Right atrium auricular region (tissue), 2 donors: ENCODE data around the gene PTPRN2. TPM values are rescaled to one million over a fixed set of nuclear protein-coding genes. Genes with fewer than 3 reads are reported as not detected.

Experiments used
- DNase-seq: peaks from one replicate; pipeline ENCODE4 v3.0.0-alpha.2; 2019; ENCODE audit warnings: low spot score
- H3K27ac ChIP-seq, 2 donors: fragments of 200-600 bp; sonication (generic); 1 replicate in 1 of 2; 2 replicates in 1 of 2; pipeline ENCODE4 v1.5.1; 2016 to 2019
- H3K27me3 ChIP-seq, 2 donors: fragments of 200-600 bp; sonication (generic); one replicate each; pipeline versions ENCODE4 v1.5.1 to v1.6.0; 2017 to 2019
- H3K36me3 ChIP-seq: fragments of 200-600 bp; sonication (generic); one replicate; pipeline ENCODE4 v1.5.1; 2016
- H3K4me1 ChIP-seq, 2 donors: fragments of 200-600 bp; sonication (generic); one replicate each; pipeline versions ENCODE4 v1.5.1 to v1.6.0; 2017 to 2019
- H3K4me3 ChIP-seq, 2 donors: fragments of 200-600 bp; sonication (generic); 1 replicate in 1 of 2; 2 replicates in 1 of 2; pipeline ENCODE4 v1.5.1; 2017 to 2019; ENCODE audit warnings: mild to moderate bottlenecking in 1 of 2, moderate library complexity in 1 of 2
- H3K9me3 ChIP-seq, 2 donors: fragments of 200-600 bp; sonication (generic); one replicate each; pipeline ENCODE4 v1.5.1; 2019
- total RNA-seq, 2 donors: library from RNA; depleted of rRNA; stranded (reverse); fragments of >200 nt; gene quantifications; one replicate each; pipeline ENCODE4 v1.1.0, GENCODE V29; 2016
- TF ChIP-seq, protein P1 (sequence below), 2 donors: fragments of 200-600 bp; sonication (generic); IDR thresholded peaks; one replicate each; pipeline ENCODE4 v1.5.1; 2019; ENCODE audit warnings: antibody characterized with exemption in 2 of 2

Gene PTPRN2
- total RNA-seq, 2 donors from 2014 or later: 2.6 to 2.7 TPM

DNA sequence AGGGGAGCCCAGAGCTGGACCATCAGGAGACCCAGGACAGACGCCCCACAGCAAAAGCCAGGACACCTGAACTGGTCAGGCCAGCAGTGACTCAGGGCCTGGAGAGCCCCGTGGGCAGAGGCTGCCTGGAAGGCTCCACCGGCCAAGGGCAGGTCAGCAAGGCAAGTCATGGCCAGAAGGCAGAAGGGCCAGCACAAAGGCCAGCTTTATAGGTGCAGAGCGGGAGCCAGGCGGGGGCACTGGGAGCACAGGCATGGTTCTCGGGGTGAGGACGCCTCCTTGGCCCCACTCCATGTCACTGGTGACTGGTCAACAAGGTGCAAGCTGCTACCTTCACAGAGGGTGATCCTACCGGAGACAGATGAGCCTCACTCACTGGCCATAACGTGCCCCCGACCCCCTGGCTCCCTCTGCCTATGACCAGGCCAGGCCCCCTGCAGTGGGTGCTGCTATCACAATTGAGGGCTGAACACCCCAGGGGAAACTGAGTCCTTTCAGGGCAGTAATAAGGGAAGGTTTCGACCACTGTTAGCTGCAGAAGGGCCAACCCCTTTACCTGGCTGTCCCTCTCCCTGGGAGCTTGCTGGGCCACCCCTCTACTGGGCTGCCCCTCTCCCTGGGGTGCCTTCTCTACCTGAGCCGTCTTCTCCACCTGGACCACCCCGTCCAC, 317.4 kb downstream of the PTPRN2 start:
- no peaks in the 10 kb centered on the region for H3K36me3 ChIP-seq
- H3K27ac ChIP-seq: no peak overlapping the region
- TF ChIP-seq, protein P1, sequence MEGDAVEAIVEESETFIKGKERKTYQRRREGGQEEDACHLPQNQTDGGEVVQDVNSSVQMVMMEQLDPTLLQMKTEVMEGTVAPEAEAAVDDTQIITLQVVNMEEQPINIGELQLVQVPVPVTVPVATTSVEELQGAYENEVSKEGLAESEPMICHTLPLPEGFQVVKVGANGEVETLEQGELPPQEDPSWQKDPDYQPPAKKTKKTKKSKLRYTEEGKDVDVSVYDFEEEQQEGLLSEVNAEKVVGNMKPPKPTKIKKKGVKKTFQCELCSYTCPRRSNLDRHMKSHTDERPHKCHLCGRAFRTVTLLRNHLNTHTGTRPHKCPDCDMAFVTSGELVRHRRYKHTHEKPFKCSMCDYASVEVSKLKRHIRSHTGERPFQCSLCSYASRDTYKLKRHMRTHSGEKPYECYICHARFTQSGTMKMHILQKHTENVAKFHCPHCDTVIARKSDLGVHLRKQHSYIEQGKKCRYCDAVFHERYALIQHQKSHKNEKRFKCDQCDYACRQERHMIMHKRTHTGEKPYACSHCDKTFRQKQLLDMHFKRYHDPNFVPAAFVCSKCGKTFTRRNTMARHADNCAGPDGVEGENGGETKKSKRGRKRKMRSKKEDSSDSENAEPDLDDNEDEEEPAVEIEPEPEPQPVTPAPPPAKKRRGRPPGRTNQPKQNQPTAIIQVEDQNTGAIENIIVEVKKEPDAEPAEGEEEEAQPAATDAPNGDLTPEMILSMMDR (IDR thresholded peaks at IDR 0.05): no peak
- H3K27me3 ChIP-seq: no peaks in the 10 kb centered on the region
- H3K9me3 ChIP-seq: no peaks in the 10 kb centered on the region
- no peak for DNase-seq
- H3K4me3 ChIP-seq: no peak overlapping the region
- no peaks in the 10 kb centered on the region for H3K4me1 ChIP-seq

DNA sequence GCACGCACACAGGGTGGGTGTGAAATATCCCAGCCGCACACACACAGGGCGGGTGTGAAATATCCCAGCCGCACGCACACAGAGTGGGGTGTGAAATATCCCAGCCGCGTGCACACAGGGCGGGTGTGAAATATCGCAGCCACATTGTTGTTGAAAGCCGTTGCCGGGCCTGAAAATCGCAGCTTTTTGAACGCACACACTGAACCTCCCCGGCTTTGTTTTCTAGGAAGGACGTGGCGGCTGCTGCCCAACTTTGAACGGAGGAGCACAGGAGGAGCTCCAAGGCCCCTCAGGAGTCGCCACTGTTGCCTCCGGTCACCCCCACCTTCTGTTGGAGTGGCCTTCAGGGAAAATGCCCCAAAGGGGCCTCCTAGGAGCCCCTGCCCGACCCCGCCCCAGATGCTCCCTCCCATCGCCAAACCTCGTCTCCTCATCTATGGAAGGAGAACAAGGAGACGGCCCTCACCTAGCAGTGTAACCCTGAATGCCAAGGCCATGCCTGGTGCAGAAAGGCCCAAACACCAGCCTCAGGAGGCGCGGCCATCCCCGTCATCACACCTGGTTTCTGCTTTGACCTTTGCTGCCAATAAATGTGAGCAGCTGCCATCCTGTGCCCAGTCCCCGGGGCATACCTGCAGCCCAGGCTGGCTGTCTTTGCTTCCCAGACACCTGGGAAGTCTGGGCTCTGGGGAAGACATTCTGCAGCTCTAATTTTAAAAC, 318.6 kb downstream of the PTPRN2 start:
- Histone ChIP-seq H3K27me3 (no peaks in the 10 kb centered on the region), H3K9me3 (no peaks in the 10 kb centered on the region), H3K36me3 (no peaks in the 10 kb centered on the region), H3K27ac (no peak overlapping the region), H3K4me1 (no peaks in the 10 kb centered on the region), H3K4me3 (no peak overlapping the region)
- TF ChIP-seq, protein P1 (IDR thresholded peaks at IDR 0.05): no peak
- DNase-seq: no peak

DNA sequence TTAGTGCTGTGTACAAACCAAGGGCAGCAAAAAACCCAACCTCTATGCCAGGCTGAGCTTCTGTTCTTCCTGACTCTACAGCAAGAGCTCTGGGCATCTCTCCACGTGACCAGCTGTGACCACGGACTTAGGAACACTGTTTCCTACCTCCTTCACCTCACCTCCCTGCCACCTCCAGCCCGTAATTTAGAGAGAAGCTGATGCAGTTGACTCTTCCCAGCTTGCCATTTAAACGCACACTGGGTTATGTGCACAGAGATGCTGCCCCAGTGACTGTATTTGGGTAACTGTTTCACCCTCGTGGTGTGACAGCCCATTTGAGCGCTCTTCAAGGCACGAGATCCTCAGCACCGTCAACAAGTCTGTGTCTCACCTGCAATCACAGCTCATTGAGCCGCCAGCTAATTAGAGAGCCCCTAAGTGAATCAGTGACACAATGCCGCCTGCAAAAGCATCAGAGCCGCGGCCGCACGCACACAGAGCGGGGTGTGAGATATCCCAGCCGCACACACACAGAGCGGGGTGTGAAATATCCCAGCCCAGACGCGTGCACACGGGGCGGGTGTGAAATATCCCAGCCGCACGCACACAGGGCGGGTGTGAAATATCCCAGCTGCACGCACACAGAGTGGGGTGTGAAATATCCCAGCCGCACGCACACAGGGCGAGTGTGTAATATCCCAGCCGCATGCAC, 319.7 kb downstream of the PTPRN2 start:
- Histone ChIP-seq H3K9me3 (no peaks in the 10 kb centered on the region), H3K27me3 (no peaks in the 10 kb centered on the region), H3K4me1 (no peaks in the 10 kb centered on the region), H3K36me3 (no peaks in the 10 kb centered on the region), H3K4me3 (no peak overlapping the region), H3K27ac (no peak overlapping the region)
- DNase-seq: no peak
- TF ChIP-seq, protein P1 (IDR thresholded peaks at IDR 0.05): no peak

DNA sequence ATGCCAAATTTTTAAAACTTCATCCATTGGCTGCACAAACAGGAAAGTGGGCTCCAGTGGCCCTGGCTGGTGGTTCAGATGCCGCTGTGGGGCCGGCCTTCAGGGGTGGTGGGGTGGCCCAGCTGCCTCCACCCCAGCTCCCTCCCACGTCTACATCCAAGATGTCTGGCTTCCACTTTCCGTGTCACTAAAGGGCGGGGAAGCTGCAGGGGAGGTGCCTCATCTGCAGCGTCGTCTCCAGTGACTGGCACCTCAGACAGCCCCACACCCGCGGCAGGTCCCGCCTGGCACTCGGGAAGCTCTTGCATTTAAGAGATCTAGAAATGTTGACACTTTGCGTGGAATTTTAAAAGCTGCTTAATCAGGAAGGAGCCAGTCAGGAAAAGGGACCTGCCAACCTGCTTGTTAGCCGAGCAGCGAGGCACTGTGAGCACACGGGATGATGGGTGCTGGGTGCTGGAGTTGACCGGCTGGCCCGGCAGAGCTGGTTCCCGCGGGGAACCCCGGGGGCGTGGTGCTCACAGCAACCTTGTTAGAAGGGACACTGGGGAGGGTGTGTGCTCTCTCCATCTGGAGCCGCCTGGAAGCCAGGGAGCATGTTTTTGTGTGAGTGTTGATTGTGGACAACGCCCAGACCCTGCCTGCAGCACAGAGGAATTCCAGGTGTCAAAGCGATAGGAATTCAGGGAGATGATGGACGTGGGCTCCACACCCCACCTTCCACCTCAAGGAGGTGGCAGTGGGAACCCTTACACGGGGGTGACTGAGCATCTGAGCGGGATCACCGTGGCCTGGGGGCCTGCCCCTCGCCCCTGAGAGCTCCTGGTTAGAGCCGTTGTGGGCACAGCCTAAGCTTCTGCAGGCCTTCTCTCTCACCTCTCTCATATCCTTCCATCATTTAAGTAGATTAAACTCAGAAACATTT, 320.5 kb downstream of the PTPRN2 start:
- Histone ChIP-seq H3K36me3 (no peaks in the 10 kb centered on the region), H3K4me1 (no peaks in the 10 kb centered on the region), H3K4me3 (no peak overlapping the region), H3K27ac (no peak overlapping the region), H3K27me3 (no peaks in the 10 kb centered on the region), H3K9me3 (no peaks in the 10 kb centered on the region)
- TF ChIP-seq, protein P1 (IDR thresholded peaks at IDR 0.05): no peak
- no peak for DNase-seq

DNA sequence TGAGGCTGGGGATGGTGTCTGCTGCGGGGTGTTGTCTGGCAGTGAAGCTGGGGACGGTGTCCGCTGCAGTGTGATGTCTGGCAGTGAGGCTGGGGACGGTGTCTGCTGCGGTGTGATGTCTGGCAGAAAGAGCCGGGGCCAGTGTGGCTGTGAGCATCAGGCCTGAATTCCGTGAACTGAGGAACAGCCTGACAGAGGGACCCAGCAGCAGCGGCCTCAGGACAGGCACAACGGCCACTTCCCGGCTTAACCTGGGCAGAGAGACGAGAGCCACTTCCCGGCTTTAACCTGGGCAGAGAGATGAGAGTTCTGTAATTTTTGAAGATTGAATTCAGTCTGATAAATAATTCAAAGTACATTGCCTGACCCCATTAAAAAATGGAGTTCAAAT, 321.2 kb downstream of the PTPRN2 start:
- TF ChIP-seq, protein P1 (IDR thresholded peaks at IDR 0.05): no peak
- Histone ChIP-seq H3K27me3 (no peaks in the 10 kb centered on the region), H3K27ac (no peak overlapping the region), H3K4me1 (no peaks in the 10 kb centered on the region), H3K4me3 (no peak overlapping the region), H3K9me3 (no peaks in the 10 kb centered on the region), H3K36me3 (no peaks in the 10 kb centered on the region)
- DNase-seq: no peak
